H9 (cell line): Measurements from ENCODE around the gene HUWE1. TPM values are rescaled to one million over a fixed set of nuclear protein-coding genes. Genes with fewer than 3 reads are reported as not detected.

Experiments
- DNase-seq: peaks from one replicate; pipeline ENCODE4 v3.0.0-alpha.2; 2017
- H2AFZ ChIP-seq: one replicate; pipeline ENCODE4 v1.6.1; 2013; ENCODE audit warnings: mild to moderate bottlenecking, low read length, control low read depth, moderate library complexity
- H2AK5ac ChIP-seq: 2 replicates; pipeline ENCODE4 v1.6.1; 2013; ENCODE audit warnings: low read length, control low read depth, mixed read lengths; ENCODE audit not compliant: insufficient read length
- H2BK120ac ChIP-seq: one replicate; pipeline ENCODE4 v1.6.1; 2013; ENCODE audit warnings: low read depth, mild to moderate bottlenecking, low read length, control low read depth, inconsistent platforms; ENCODE audit not compliant: poor library complexity, severe bottlenecking
- H2BK12ac ChIP-seq: 2 replicates; pipeline ENCODE4 v1.6.1; 2013; ENCODE audit warnings: low read length, control low read depth, mixed read lengths, low read depth; ENCODE audit not compliant: insufficient read length
- H2BK15ac ChIP-seq: 2 replicates; pipeline ENCODE4 v1.6.1; 2013; ENCODE audit warnings: low read depth, low read length, control low read depth
- H2BK20ac ChIP-seq: one replicate; pipeline ENCODE4 v1.6.1; 2013; ENCODE audit warnings: low read depth, mild to moderate bottlenecking, low read length, control low read depth, inconsistent platforms; ENCODE audit not compliant: poor library complexity, severe bottlenecking
- H2BK5ac ChIP-seq: 2 replicates; pipeline ENCODE4 v1.6.1; 2013; ENCODE audit warnings: low read length, control low read depth, mixed read lengths; ENCODE audit not compliant: insufficient read length
- H3K14ac ChIP-seq: 2 replicates; pipeline ENCODE4 v1.6.1; 2013; ENCODE audit warnings: low read length, control low read depth; ENCODE audit not compliant: insufficient read depth
- H3K18ac ChIP-seq: 2 replicates; pipeline ENCODE4 v1.6.1; 2013; ENCODE audit warnings: low read depth, mild to moderate bottlenecking, mixed read lengths, low read length, control low read depth; ENCODE audit not compliant: insufficient read length
- H3K23ac ChIP-seq: 2 replicates; pipeline ENCODE4 v1.6.1; 2013; ENCODE audit warnings: low read length, control low read depth, mixed read lengths, low read depth; ENCODE audit not compliant: insufficient read length
- H3K23me2 ChIP-seq: 2 replicates; pipeline ENCODE4 v1.6.1; 2013; ENCODE audit warnings: low read depth, mild to moderate bottlenecking, mixed read lengths, low read length, control low read depth; ENCODE audit not compliant: insufficient read length, poor library complexity, severe bottlenecking
- H3K27ac ChIP-seq: 2 replicates; pipeline ENCODE4 v1.5.1; 2013; ENCODE audit warnings: low read length, control low read depth, mixed read lengths, low read depth; ENCODE audit not compliant: insufficient read length
- H3K27me3 ChIP-seq: 2 replicates; pipeline ENCODE4 v1.6.1; 2013; ENCODE audit warnings: low read length, control low read depth, inconsistent platforms; ENCODE audit not compliant: insufficient read depth
- H3K4ac ChIP-seq: 2 replicates; pipeline ENCODE4 v1.6.1; 2013; ENCODE audit warnings: low read depth, mild to moderate bottlenecking, control low read depth, inconsistent platforms, low read length, moderate library complexity
- H3K4me1 ChIP-seq: 2 replicates; pipeline ENCODE4 v1.6.1; 2013; ENCODE audit warnings: low read length, control low read depth, inconsistent platforms; ENCODE audit not compliant: insufficient read depth
- H3K4me2 ChIP-seq: 2 replicates; pipeline ENCODE4 v1.6.1; 2013; ENCODE audit warnings: low read length, control low read depth, mixed read lengths; ENCODE audit not compliant: insufficient read length, insufficient read depth
- H3K56ac ChIP-seq: 2 replicates; pipeline ENCODE4 v1.6.1; 2013; ENCODE audit warnings: low read depth, mild to moderate bottlenecking, mixed read lengths, low read length, control low read depth; ENCODE audit not compliant: insufficient read length
- H3K79me1 ChIP-seq: 2 replicates; pipeline ENCODE4 v1.6.1; 2013; ENCODE audit warnings: low read depth, mild to moderate bottlenecking, moderate library complexity, low read length, control low read depth, inconsistent platforms; ENCODE audit not compliant: insufficient read depth, poor library complexity, severe bottlenecking
- H3K79me2 ChIP-seq: 2 replicates; pipeline ENCODE4 v1.6.1; 2013; ENCODE audit warnings: low read length, control low read depth, inconsistent platforms; ENCODE audit not compliant: insufficient read depth
- H3K9ac ChIP-seq: 2 replicates; pipeline ENCODE4 v1.6.1; 2013; ENCODE audit warnings: low read length, control low read depth, mixed read lengths; ENCODE audit not compliant: insufficient read length; ENCODE audit errors: extremely low read depth
- H3K9me3 ChIP-seq: one replicate; pipeline ENCODE4 v1.6.1; 2013; ENCODE audit warnings: low read depth, low read length, inconsistent platforms; ENCODE audit not compliant: control insufficient read depth
- H3T11ph ChIP-seq: one replicate; pipeline ENCODE4 v1.6.1; 2013; ENCODE audit warnings: mild to moderate bottlenecking, low read length, control low read depth, inconsistent platforms
- H4K20me1 ChIP-seq: one replicate; pipeline ENCODE4 v1.6.1; 2013; ENCODE audit not compliant: control insufficient read depth, insufficient read length, insufficient read depth
- H4K5ac ChIP-seq: 2 replicates; pipeline ENCODE4 v1.6.1; 2013; ENCODE audit warnings: low read depth, mild to moderate bottlenecking, mixed read lengths, low read length, control low read depth; ENCODE audit not compliant: insufficient read length
- H4K8ac ChIP-seq: replicated peaks from 2 replicates; pipeline ENCODE4 v1.6.1; 2013; ENCODE audit warnings: low read length, control low read depth, mixed read lengths, low read depth; ENCODE audit not compliant: insufficient read length
- H4K91ac ChIP-seq: 2 replicates; pipeline ENCODE4 v1.6.1; 2013; ENCODE audit warnings: low read depth, mild to moderate bottlenecking, moderate library complexity, mixed read lengths, low read length, control low read depth; ENCODE audit not compliant: insufficient read length
- H3K27ac Mint-ChIP-seq, 3 experiments: 2 replicates in 2 of 3; 3 replicates in 1 of 3; pipeline ENCODE4 v1.8.0; 2020 to 2021; ENCODE audit warnings: mixed read lengths in 3 of 3, mild to moderate bottlenecking in 1 of 3, moderate library complexity in 1 of 3
- H3K27me3 Mint-ChIP-seq: 2 replicates; pipeline ENCODE4 v1.8.0; 2021; ENCODE audit warnings: low read depth, mild to moderate bottlenecking, moderate library complexity, mixed read lengths
- H3K36me3 Mint-ChIP-seq, 3 experiments: 2 replicates in 2 of 3; 3 replicates in 1 of 3; pipeline ENCODE4 v1.8.0; 2020 to 2021; ENCODE audit warnings: low read depth in 3 of 3, mixed read lengths in 3 of 3; ENCODE audit not compliant: insufficient read depth in 1 of 3
- H3K4me1 Mint-ChIP-seq, 2 experiments: 2 replicates each; pipeline ENCODE4 v1.8.0; 2020; ENCODE audit warnings: mixed read lengths in 2 of 2
- H3K4me3 Mint-ChIP-seq, 2 experiments: 2 replicates in 1 of 2; 3 replicates in 1 of 2; pipeline ENCODE4 v1.8.0; 2020 to 2021; ENCODE audit warnings: mild to moderate bottlenecking in 2 of 2, mixed read lengths in 2 of 2, moderate library complexity in 1 of 2
- H3K9me3 Mint-ChIP-seq, 2 experiments: 2 replicates in 1 of 2; 3 replicates in 1 of 2; pipeline ENCODE4 v1.8.0; 2020; ENCODE audit warnings: mild to moderate bottlenecking in 2 of 2, mixed read lengths in 2 of 2, moderate library complexity in 1 of 2
- CTCF ChIP-seq: fragments of 200-600 bp; sonication (generic); conservative IDR thresholded peaks from 3 replicates; pipeline ENCODE4 v1.8.0; 2021; ENCODE audit warnings: antibody characterized with exemption, mild to moderate bottlenecking
- WGBS: extraction: QIAGEN DNeasy Blood & Tissue Kit; methylation state at CpG from one replicate; pipeline ENCODE4 v1.1.7; 2013; ENCODE audit warnings: missing lambda C conversion rate, low lambda C conversion rate, mixed read lengths; ENCODE audit not compliant: insufficient read length; ENCODE audit errors: extremely low coverage; 5-methylcytosine and 5-hydroxymethylcytosine counted together
- total RNA-seq: library from RNA; stranded (reverse); gene quantifications from 2 replicates; pipeline ENCODE4 v1.2.1, GENCODE V29; 2021

Gene HUWE1
- total RNA-seq, 1 experiment from 2014 or later: 230 TPM

DNA sequence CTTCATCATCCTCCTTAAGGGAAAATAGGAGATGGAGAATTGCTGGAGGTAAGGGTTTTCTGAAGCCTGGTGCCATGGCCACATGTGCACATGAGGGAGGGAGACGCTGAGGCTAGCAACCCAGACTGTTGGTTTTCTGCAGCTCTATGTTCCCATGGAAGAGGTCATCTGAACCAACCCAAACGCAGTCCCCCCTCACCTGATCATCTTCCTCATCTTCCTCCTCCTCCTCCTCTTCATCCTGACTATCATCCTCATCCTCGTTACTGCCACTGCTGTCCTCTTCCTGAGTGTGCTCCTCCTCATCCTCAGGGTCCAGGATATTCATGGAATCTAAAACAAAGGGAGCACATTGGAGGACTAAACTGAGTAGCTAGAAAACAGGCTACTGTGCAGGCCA is 124.6 kb downstream of the HUWE1 start:
- Histone ChIP-seq H3K9me3 (peaks cover 65% of the 10 kb centered on the region), H3K56ac (no peak overlapping the region), H3K27ac (no peak overlapping the region), H2BK120ac (no peak overlapping the region), H3K79me1 (no peaks in the 10 kb centered on the region), H3K23me2 (no peaks in the 10 kb centered on the region), H4K8ac (no peak overlapping the region), H4K5ac (no peak overlapping the region), H3K4me1 (no peaks in the 10 kb centered on the region), H3K14ac (no peak overlapping the region), H3K4me2 (no peak overlapping the region), H3K9ac (no peak overlapping the region), H4K20me1 (no peaks in the 10 kb centered on the region), H3K4ac (no peak overlapping the region), H3K18ac (no peak overlapping the region), H4K91ac (no peak overlapping the region), H3T11ph (no peak overlapping the region), H2BK20ac (no peak overlapping the region), H3K23ac (no peak overlapping the region), H2BK15ac (no peak overlapping the region), H3K27me3 (no peaks in the 10 kb centered on the region), H2AFZ (no peak overlapping the region), H2BK5ac (no peak overlapping the region), H2AK5ac (no peak overlapping the region), H2BK12ac (no peak overlapping the region), H3K79me2 (no peaks in the 10 kb centered on the region; the same call in 1 of the 2 replicates)
- no peak for DNase-seq
- H3K27me3 Mint-ChIP-seq: peaks cover 2% of the 10 kb centered on the region; the same call in 1 of the 2 replicates
- TF ChIP-seq CTCF: no peak
- no CpG with 5 or more reads among the region's 3 CpGs for WGBS
- H3K4me3 Mint-ChIP-seq: no peak overlapping the region
- H3K36me3 Mint-ChIP-seq: peaks cover 72 to 99% (median 93%) of the 10 kb centered on the region in 3 experiments
- H3K4me1 Mint-ChIP-seq: no peaks in the 10 kb centered on the region
- H3K27ac Mint-ChIP-seq: no peak overlapping the region
- H3K9me3 Mint-ChIP-seq: peaks cover 68 to 72% of the 10 kb centered on the region in 2 experiments
